H54 (cell line): ENCODE data around the gene NSD1.

Source experiments
- DNase-seq: peaks from one replicate; pipeline ENCODE4 v3.0.0; 2011; ENCODE audit warnings: low spot score, mixed read lengths; ENCODE audit not compliant: insufficient read length
- FAIRE-seq: peaks from 3 replicates; lab custom pipeline; 2011; peaks lifted over from hg19 to GRCh38; lab: Jason Lieb, UNC
- POLR2A ChIP-seq: IDR thresholded peaks from 2 replicates; pipeline ENCODE4 v1.6.1; 2011; ENCODE audit warnings: low read depth, mild to moderate bottlenecking, low read length

NSD1 gene

GRCh38 chr5:177327539-177328522, 194.3 kb downstream of the NSD1 start:
- FAIRE-seq, result no peak
- TF ChIP-seq POLR2A, result no peak
- DNase-seq, result peak; percentile 47

GRCh38 chr5:177328545-177329231, 195.1 kb downstream of the NSD1 start:
- no peak for DNase-seq
- TF ChIP-seq POLR2A, result no peak
- no peak for FAIRE-seq

- DNase-seq (no peak), FAIRE-seq (no peak)
Measured at GRCh38 chr5:177329883-177330282, 196.3 kb downstream of the NSD1 start.

DNA sequence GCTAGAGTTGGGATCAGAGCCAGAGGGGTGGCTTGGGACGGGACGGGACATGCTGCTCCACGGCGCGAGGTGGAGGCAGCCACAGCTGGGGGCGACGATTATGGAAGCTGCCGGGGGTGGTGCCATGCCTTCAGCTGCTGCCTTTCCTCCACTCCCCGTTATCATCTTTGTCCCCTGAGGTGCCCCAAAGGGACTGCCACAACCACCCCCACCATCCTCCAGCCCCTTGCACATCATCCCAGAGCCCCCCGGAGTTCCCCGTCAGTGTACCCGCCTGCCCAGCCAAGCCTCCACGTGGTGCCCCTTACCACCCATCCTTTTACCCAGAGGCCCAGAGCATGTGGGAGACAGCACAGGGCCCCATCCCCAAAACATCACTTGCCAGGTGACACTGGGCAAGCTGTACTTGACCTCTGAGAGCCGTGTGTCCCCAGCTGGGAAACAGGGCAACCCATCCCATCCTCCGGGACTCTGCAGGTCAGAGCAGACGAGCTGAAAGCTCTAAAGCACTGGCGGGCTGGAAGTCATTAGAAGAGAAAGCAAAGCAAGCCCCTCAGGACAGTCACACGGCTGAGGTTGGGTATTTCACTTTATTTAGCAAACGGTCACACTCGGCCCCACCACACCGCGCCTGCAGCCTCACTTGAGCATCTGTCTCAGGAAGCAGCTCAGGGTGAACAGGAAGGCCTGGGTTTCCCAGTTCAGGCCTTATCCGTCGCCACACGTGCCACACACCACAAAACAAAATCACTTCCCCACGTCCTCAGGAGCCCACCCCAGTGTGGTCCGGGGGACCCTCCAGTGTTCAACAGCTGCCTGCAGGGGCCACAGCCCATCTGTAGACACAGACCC, 197.6 kb downstream of the NSD1 start:
- no peak for TF ChIP-seq POLR2A
- DNase-seq (no peak), FAIRE-seq (no peak)

More at GRCh38 chr5:177329883-177330282, 196.3 kb downstream of the NSD1 start:
- no peak for TF ChIP-seq POLR2A

GRCh38 chr5:177332031-177332895, 198.7 kb downstream of the NSD1 start:
- FAIRE-seq (no peak), DNase-seq (no peak)
- no peak for TF ChIP-seq POLR2A

GRCh38 chr5:177332896-177333260, 199.3 kb downstream of the NSD1 start:
- TF ChIP-seq POLR2A, result no peak
- no peak for FAIRE-seq
- no peak for DNase-seq

GRCh38 chr5:177333420-177334154, 200.0 kb downstream of the NSD1 start:
- no peak for FAIRE-seq
- no peak for TF ChIP-seq POLR2A
- DNase-seq, result no peak

DNA sequence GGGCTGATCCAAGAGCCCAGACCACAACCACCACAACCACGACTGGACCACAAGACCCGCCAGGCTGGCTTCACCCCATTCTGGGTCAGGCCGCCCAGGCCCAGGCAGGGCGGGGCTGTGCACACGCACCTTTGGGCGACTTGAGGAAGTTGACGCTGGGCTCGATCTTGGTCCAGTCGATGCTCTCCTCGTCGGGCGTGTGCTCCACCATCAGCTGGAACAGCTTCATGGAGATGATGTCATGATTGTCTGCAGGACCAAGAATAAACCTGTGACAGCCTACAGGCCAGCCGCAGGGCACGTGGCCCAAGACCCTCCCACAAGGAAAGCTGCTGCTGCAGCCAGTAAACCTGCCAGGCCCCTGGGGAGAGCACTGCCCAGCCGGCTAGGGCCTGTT, 200.6 kb downstream of the NSD1 start:
- FAIRE-seq (no peak), DNase-seq (no peak)
- TF ChIP-seq POLR2A, result no peak

DNA sequence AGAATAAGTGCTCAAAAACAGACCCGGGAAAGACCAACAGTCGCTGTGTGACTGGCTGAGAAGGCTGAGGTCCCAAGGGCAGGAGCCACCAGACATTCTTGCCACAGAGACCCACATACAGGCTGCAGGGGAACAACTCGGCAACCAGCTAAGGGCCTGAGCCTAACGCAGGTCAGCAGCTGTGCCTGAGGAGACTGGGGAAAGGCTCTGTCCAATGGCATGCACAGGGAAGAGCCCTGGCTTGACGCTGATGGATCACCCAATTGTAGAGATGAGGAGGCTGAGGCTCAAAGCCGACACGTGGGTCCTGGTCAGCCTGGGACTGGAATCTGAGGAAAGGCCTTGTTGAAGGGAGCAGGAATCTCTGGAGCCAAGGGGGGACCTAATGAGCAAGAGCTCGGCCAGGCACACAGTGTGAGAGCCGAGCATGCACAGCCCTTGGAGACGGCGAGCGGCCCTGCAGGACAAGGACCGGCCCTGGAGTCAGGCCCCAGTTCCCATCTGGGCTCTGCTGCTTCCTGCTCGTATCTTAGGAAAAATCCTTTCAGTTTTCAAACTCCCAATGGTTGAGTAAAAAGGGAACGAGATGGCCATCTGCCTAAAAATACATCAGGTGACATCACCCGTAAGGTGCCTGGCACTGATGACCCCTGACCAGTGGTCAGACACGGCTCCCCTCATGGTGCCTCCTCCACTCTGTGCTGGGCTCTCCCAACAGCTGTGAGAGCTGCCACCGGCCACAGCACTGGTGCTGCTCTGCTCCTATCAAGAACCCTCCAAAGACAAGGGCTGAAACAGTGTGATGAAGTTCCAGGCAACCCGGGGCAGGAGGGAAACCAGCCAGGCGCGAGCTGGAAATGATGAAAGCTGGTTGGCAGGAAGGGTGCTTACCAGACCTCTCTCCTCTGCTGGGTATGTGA, 201.5 kb downstream of the NSD1 start:
- FAIRE-seq, result no peak
- no peak for TF ChIP-seq POLR2A
- no peak for DNase-seq

GRCh38 chr5:177335701-177336065, 202.1 kb downstream of the NSD1 start:
- DNase-seq (no peak), FAIRE-seq (no peak)
- TF ChIP-seq POLR2A, result no peak

DNA sequence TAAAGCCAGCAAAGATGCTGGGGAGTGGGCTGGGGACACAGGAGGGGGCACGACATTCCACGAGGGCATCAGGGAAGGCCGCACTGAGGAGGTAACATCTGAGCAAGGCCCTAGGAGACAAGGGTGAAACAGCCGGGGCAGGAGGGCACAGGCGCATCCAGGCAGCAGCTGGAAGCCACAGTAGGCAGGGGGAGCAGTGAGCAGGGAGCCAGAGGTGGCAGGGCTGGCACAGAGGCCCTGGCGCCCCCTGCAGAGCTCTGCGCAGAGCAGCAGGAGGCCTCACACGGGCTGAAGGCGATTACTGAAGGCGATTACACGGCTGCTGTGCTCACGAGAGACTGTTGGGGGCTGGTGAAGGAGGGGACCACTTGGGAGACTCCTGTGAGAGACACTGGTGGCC, 202.5 kb downstream of the NSD1 start:
- no peak for TF ChIP-seq POLR2A
- DNase-seq, result peak; percentile 30
- no peak for FAIRE-seq
